ENCODE measurements around the gene EFCAB8.
A peak's percentile ranks its signal among the peaks of the same experiment; 100 is the strongest.

EFCAB8 gene

GRCh38 chr20:32858701-32859372, at the start of gene EFCAB8:
Gene EFCAB8, plus strand, starts transcription at chr20:32858923. Its CDS starts 4,870 bp downstream, at chr20:32863793.
- no peak for DNase-seq (ENCODE audit: low read depth)

GRCh38 chr20:32809907-32810306, 48.8 kb upstream of the EFCAB8 start:
- DNase-seq (ENCODE audit: low read depth), result no peak

GRCh38 chr20:32810941-32811340, 47.8 kb upstream of the EFCAB8 start:
- DNase-seq (ENCODE audit: low read depth), result no peak

GRCh38 chr20:32811886-32812285, 46.8 kb upstream of the EFCAB8 start:
- no peak for DNase-seq (ENCODE audit: low read depth)

GRCh38 chr20:32819992-32820697, 38.6 kb upstream of the EFCAB8 start:
- DNase-seq (ENCODE audit: low read depth), result peak; percentile 75

GRCh38 chr20:32820698-32821377, 37.9 kb upstream of the EFCAB8 start:
- no peak for DNase-seq (ENCODE audit: low read depth)

- DNase-seq (ENCODE audit: low read depth), result no peak
These were observed 36.5 kb upstream of the EFCAB8 start for GRCh38 chr20:32822225-32822624.

GRCh38 chr20:32823078-32823477, 35.6 kb upstream of the EFCAB8 start:
- DNase-seq (ENCODE audit: low read depth), result no peak

- DNase-seq (ENCODE audit: low read depth), result no peak
These were observed 34.8 kb upstream of the EFCAB8 start for GRCh38 chr20:32823737-32824588.

GRCh38 chr20:32828029-32828680, 30.6 kb upstream of the EFCAB8 start:
- DNase-seq (ENCODE audit: low read depth), result no peak

- no peak for DNase-seq (ENCODE audit: low read depth)
These were observed 29.3 kb upstream of the EFCAB8 start for GRCh38 chr20:32829311-32830005.

- no peak for DNase-seq (ENCODE audit: low read depth)
These were observed 28.3 kb upstream of the EFCAB8 start for GRCh38 chr20:32830437-32830836.

- DNase-seq (ENCODE audit: low read depth), result no peak
These were observed 26.7 kb upstream of the EFCAB8 start for GRCh38 chr20:32831982-32832381.

- no peak for DNase-seq (ENCODE audit: low read depth)
These were observed 26.1 kb upstream of the EFCAB8 start for GRCh38 chr20:32832664-32833063.

GRCh38 chr20:32834972-32835371, 23.8 kb upstream of the EFCAB8 start:
- no peak for DNase-seq (ENCODE audit: low read depth)

GRCh38 chr20:32837157-32837556, 21.6 kb upstream of the EFCAB8 start:
- DNase-seq (ENCODE audit: low read depth), result no peak

GRCh38 chr20:32839227-32839981, 19.3 kb upstream of the EFCAB8 start:
- DNase-seq (ENCODE audit: low read depth), result no peak

GRCh38 chr20:32839982-32840285, 18.8 kb upstream of the EFCAB8 start:
- DNase-seq (ENCODE audit: low read depth), result no peak

GRCh38 chr20:32841174-32841573, 17.5 kb upstream of the EFCAB8 start:
- no peak for DNase-seq (ENCODE audit: low read depth)

GRCh38 chr20:32841632-32842031, 17.1 kb upstream of the EFCAB8 start:
- no peak for DNase-seq (ENCODE audit: low read depth)

Data from T-helper 22 cell (primary cell).